ENCODE results near the gene VTN.

The VTN gene

DNA sequence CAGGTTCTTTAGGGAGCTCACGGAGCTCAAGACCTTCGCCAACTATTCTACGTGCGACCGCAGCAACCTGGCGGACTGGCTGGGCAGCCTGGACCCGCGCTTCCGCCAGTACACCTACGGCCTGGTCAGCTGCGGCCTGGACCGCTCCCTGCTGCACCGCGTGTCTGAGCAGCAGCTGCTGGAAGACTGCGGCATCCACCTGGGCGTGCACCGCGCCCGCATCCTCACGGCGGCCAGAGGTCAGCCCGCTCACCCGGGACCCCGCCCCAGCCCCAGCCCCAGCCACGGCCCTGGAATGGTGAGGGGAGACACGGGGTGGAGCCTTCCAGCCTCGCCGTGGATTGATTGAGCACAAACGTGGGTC is 14.9 kb upstream of the VTN start:
- Histone ChIP-seq H3K36me3 (ENCODE audit: insufficient read depth, low read length) (no peaks in the 10 kb centered on the region), H3K27ac (ENCODE audit: low read depth, low read length, poor library complexity, severe bottlenecking) (no peak overlapping the region), H3K27me3 (ENCODE audit: insufficient read depth, low read length) (peaks cover 10% of the 10 kb centered on the region; the same call in 1 of the 2 replicates), H3F3A (ENCODE audit: insufficient read depth, low read length) (no peaks in the 10 kb centered on the region), H4K20me1 (ENCODE audit: insufficient read depth, low read length) (no peaks in the 10 kb centered on the region), H3K9ac (ENCODE audit: low read length) (no peak overlapping the region), H3K79me2 (ENCODE audit: insufficient read depth, low read length) (no peaks in the 10 kb centered on the region), H3K9me2 (ENCODE audit: low read depth, low read length) (no peaks in the 10 kb centered on the region), H2AFZ (ENCODE audit: low read length) (no peak overlapping the region), H3K4me3 (ENCODE audit: low read depth, low read length, poor library complexity, severe bottlenecking) (peak overlapping the region; percentile 48), H3K9me3 (ENCODE audit: low read length) (no peaks in the 10 kb centered on the region), H3K4me2 (ENCODE audit: low read length) (peak overlapping the region; percentile 59; the same call in 1 of the 2 replicates), H3K4me1 (ENCODE audit: insufficient read depth, low read length, severe bottlenecking) (no peaks in the 10 kb centered on the region)
- TF ChIP-seq, protein P1, sequence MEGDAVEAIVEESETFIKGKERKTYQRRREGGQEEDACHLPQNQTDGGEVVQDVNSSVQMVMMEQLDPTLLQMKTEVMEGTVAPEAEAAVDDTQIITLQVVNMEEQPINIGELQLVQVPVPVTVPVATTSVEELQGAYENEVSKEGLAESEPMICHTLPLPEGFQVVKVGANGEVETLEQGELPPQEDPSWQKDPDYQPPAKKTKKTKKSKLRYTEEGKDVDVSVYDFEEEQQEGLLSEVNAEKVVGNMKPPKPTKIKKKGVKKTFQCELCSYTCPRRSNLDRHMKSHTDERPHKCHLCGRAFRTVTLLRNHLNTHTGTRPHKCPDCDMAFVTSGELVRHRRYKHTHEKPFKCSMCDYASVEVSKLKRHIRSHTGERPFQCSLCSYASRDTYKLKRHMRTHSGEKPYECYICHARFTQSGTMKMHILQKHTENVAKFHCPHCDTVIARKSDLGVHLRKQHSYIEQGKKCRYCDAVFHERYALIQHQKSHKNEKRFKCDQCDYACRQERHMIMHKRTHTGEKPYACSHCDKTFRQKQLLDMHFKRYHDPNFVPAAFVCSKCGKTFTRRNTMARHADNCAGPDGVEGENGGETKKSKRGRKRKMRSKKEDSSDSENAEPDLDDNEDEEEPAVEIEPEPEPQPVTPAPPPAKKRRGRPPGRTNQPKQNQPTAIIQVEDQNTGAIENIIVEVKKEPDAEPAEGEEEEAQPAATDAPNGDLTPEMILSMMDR (IDR thresholded peaks at IDR 0.05; ENCODE audit: low read length): no peak
- no peak for TF ChIP-seq EZH2 (IDR thresholded peaks at IDR 0.05; ENCODE audit: borderline replicate concordance, low read length)

DNA sequence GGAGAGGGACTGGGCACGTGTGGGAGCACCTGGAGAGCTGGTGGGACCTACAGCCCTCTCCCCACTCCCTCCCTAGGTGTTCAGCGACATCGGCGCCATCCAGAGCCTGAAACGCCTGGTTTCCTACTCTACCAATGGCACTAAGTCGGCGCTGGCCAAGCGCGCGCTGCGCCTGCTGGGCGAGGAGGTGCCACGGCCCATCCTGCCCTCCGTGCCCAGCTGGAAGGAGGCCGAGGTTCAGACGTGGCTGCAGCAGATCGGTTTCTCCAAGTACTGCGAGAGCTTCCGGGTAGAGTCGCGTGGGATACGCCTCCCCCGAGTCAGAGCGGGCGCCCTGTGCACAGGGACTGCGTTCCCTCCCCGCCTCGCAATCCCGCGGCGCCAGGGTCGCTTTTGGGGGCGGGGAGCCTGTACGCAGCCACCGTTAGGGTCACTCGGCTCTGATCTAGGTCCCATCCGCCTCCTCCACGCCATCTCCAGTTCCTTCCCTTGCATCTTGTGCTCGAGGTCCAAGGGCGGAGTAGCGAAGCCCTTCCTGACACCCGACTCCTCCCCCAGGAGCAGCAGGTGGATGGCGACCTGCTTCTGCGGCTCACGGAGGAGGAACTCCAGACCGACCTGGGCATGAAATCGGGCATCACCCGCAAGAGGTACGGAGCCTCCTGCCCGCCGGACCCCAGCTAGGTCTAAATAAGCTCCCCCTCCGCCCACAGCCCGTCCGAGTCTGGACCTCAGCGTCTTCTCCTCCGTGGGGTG is 14.4 kb upstream of the VTN start:
- peak overlapping the region; percentile 48 for H3K4me3 ChIP-seq (ENCODE audit: low read depth, low read length, poor library complexity, severe bottlenecking)
- H3K4me1 ChIP-seq (ENCODE audit: insufficient read depth, low read length, severe bottlenecking): no peaks in the 10 kb centered on the region
- no peaks in the 10 kb centered on the region for H3K79me2 ChIP-seq (ENCODE audit: insufficient read depth, low read length)
- no peaks in the 10 kb centered on the region for H3K36me3 ChIP-seq (ENCODE audit: insufficient read depth, low read length)
- H2AFZ ChIP-seq (ENCODE audit: low read length): no peak overlapping the region
- H3K27me3 ChIP-seq (ENCODE audit: insufficient read depth, low read length): peaks cover 10% of the 10 kb centered on the region; the same call in 1 of the 2 replicates
- TF ChIP-seq, protein P1 (IDR thresholded peaks at IDR 0.05; ENCODE audit: low read length): no peak
- H3F3A ChIP-seq (ENCODE audit: insufficient read depth, low read length): no peaks in the 10 kb centered on the region
- H3K9me3 ChIP-seq (ENCODE audit: low read length): no peaks in the 10 kb centered on the region
- H3K9me2 ChIP-seq (ENCODE audit: low read depth, low read length): no peaks in the 10 kb centered on the region
- no peaks in the 10 kb centered on the region for H4K20me1 ChIP-seq (ENCODE audit: insufficient read depth, low read length)
- peak overlapping the region; percentile 59 for H3K4me2 ChIP-seq (ENCODE audit: low read length)
- no peak overlapping the region for H3K9ac ChIP-seq (ENCODE audit: low read length)
- H3K27ac ChIP-seq (ENCODE audit: low read depth, low read length, poor library complexity, severe bottlenecking): no peak overlapping the region

DNA sequence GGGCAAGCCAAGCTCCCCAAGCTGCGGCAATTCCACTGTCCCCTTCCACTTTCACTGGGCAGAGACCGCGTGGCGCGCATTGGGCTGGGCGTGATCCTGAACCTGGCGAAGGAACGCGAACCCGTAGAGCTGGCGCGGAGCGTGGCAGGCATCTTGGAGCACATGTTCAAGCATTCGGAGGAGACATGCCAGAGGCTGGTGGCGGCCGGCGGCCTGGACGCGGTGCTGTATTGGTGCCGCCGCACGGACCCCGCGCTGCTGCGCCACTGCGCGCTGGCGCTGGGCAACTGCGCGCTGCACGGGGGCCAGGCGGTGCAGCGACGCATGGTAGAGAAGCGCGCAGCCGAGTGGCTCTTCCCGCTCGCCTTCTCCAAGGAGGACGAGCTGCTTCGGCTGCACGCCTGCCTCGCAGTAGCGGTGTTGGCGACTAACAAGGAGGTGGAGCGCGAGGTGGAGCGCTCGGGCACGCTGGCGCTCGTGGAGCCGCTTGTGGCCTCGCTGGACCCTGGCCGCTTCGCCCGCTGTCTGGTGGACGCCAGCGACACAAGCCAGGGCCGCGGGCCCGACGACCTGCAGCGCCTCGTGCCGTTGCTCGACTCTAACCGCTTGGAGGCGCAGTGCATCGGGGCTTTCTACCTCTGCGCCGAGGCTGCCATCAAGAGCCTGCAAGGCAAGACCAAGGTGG is 11.2 kb upstream of the VTN start:
- Histone ChIP-seq H3K4me3 (ENCODE audit: low read depth, low read length, poor library complexity, severe bottlenecking) (no peak overlapping the region), H3K36me3 (ENCODE audit: insufficient read depth, low read length) (no peaks in the 10 kb centered on the region), H3K27ac (ENCODE audit: low read depth, low read length, poor library complexity, severe bottlenecking) (no peak overlapping the region), H3K27me3 (ENCODE audit: insufficient read depth, low read length) (peaks cover 10% of the 10 kb centered on the region; the same call in 1 of the 2 replicates), H3K9me3 (ENCODE audit: low read length) (no peaks in the 10 kb centered on the region), H3K9ac (ENCODE audit: low read length) (no peak overlapping the region), H3K79me2 (ENCODE audit: insufficient read depth, low read length) (no peaks in the 10 kb centered on the region), H2AFZ (ENCODE audit: low read length) (no peak overlapping the region), H3K9me2 (ENCODE audit: low read depth, low read length) (no peaks in the 10 kb centered on the region), H3K4me1 (ENCODE audit: insufficient read depth, low read length, severe bottlenecking) (no peaks in the 10 kb centered on the region), H3F3A (ENCODE audit: insufficient read depth, low read length) (no peaks in the 10 kb centered on the region), H3K4me2 (ENCODE audit: low read length) (no peak overlapping the region), H4K20me1 (ENCODE audit: insufficient read depth, low read length) (no peaks in the 10 kb centered on the region)
- TF ChIP-seq, protein P1 (IDR thresholded peaks at IDR 0.05; ENCODE audit: low read length): no peak
- TF ChIP-seq EZH2 (IDR thresholded peaks at IDR 0.05; ENCODE audit: borderline replicate concordance, low read length): no peak

Measured in OCI-LY1 (cell line).